ENCODE measurements around the gene PIP4K2B.
A peak's percentile ranks its signal among the peaks of the same experiment; 100 is the strongest.
"Not testable (repeated sequence)": the region's sequence is repeated elsewhere in the genome, so short reads cannot be mapped to it uniquely, and the experiment has no call there.

PIP4K2B gene

GRCh38 chr17:38728290-38728831, 71.0 kb downstream of the PIP4K2B start:
- DNase-seq: peak; percentile 42

GRCh38 chr17:38727736-38728135, 71.6 kb downstream of the PIP4K2B start:
- no peak for DNase-seq

GRCh38 chr17:38726145-38726544, 73.2 kb downstream of the PIP4K2B start:
- DNase-seq: not testable (repeated sequence)

GRCh38 chr17:38725066-38725465, 74.3 kb downstream of the PIP4K2B start:
- DNase-seq: no peak

GRCh38 chr17:38724337-38724988, 74.9 kb downstream of the PIP4K2B start:
- DNase-seq: peak; percentile 89

GRCh38 chr17:38721802-38722201, 77.6 kb downstream of the PIP4K2B start:
- DNase-seq: no peak

- no peak for DNase-seq
Measured at GRCh38 chr17:38720941-38721340, 78.4 kb downstream of the PIP4K2B start.

- no peak for DNase-seq
Measured at GRCh38 chr17:38719943-38720641, 79.3 kb downstream of the PIP4K2B start.

GRCh38 chr17:38719289-38719942, 79.9 kb downstream of the PIP4K2B start:
- DNase-seq: no peak

GRCh38 chr17:38717139-38717745, 82.1 kb downstream of the PIP4K2B start:
- DNase-seq: no peak

GRCh38 chr17:38716368-38717005, 82.9 kb downstream of the PIP4K2B start:
- DNase-seq: no peak
